Ramos (cell line): ENCODE measurements around the gene MPRIP.
"Not testable (repeated sequence)": the region's sequence is repeated elsewhere in the genome, so short reads cannot be mapped to it uniquely, and the experiment has no call there.

Experiments
- in situ Hi-C: fragments of 300-500 bp; cut with MboI; formaldehyde crosslinking; loops from one replicate; pipeline ENCODE4 v1.14.3; 2022; ENCODE audit warnings: low sequenced_read_pairs; ENCODE audit not compliant: unreplicated experiment

The MPRIP gene

GRCh38 chr17:17042384-17042736, at the start of gene MPRIP:
MPRIP (plus strand) TSS chr17:17042457; CDS start chr17:17042849, 392 bp downstream.
- in situ Hi-C loops, result no loop called here

GRCh38 chr17:16994631-16995030, 47.6 kb upstream of the MPRIP start:
- in situ Hi-C loops, result loop anchor here (5.0 kb wide), 1 partner anchor 72 kb away; no protein-coding TSS in a partner anchor

GRCh38 chr17:16995930-16996329, 46.3 kb upstream of the MPRIP start:
- in situ Hi-C loops, result loop anchor here (5.0 kb wide), 1 partner anchor 74 kb away; no protein-coding TSS in a partner anchor

GRCh38 chr17:16996726-16997125, 45.5 kb upstream of the MPRIP start:
- in situ Hi-C loops, result loop anchor here (5.0 kb wide), 1 partner anchor 74 kb away; no protein-coding TSS in a partner anchor

- in situ Hi-C loops, result loop anchor here (5.0 kb wide), 1 partner anchor 75 kb away; no protein-coding TSS in a partner anchor
Measured at GRCh38 chr17:16997514-16998429, 44.5 kb upstream of the MPRIP start.

GRCh38 chr17:16999931-17000625, 42.2 kb upstream of the MPRIP start:
- in situ Hi-C loops, result loop anchor here (5.0 to 10.0 kb wide), 2 partner anchors 78 to 325 kb away; no protein-coding TSS in a partner anchor

GRCh38 chr17:17001076-17001777, 41.0 kb upstream of the MPRIP start:
- in situ Hi-C loops, result loop anchor here (10.0 kb wide), 1 partner anchor 324 kb away; no protein-coding TSS in a partner anchor

- in situ Hi-C loops, result loop anchor here (10.0 kb wide), 1 partner anchor 323 kb away; no protein-coding TSS in a partner anchor
Measured at GRCh38 chr17:17001874-17002520, 40.3 kb upstream of the MPRIP start.

GRCh38 chr17:17002731-17003715, 39.2 kb upstream of the MPRIP start:
- in situ Hi-C loops, result loop anchor here (10.0 kb wide), 1 partner anchor 322 kb away; no protein-coding TSS in a partner anchor

- in situ Hi-C loops, result loop anchor here (10.0 kb wide), 1 partner anchor 320 kb away; no protein-coding TSS in a partner anchor
Measured at GRCh38 chr17:17004251-17004996, 37.8 kb upstream of the MPRIP start.

GRCh38 chr17:17004997-17005614, 37.2 kb upstream of the MPRIP start:
- in situ Hi-C loops, result loop anchor here (10.0 kb wide), 1 partner anchor 320 kb away; no protein-coding TSS in a partner anchor

- in situ Hi-C loops, result loop anchor here (10.0 kb wide), 1 partner anchor 317 kb away; no protein-coding TSS in a partner anchor
Measured at GRCh38 chr17:17007891-17008290, 34.4 kb upstream of the MPRIP start.

GRCh38 chr17:17008621-17009397, 33.4 kb upstream of the MPRIP start:
- in situ Hi-C loops, result loop anchor here (10.0 kb wide), 1 partner anchor 316 kb away; no protein-coding TSS in a partner anchor

- in situ Hi-C loops, result loop anchor here (10.0 kb wide), 1 partner anchor 315 kb away; no protein-coding TSS in a partner anchor
Measured at GRCh38 chr17:17009972-17010371, 32.3 kb upstream of the MPRIP start.

GRCh38 chr17:17010545-17011034, 31.7 kb upstream of the MPRIP start:
- in situ Hi-C loops, result not testable (repeated sequence)
